ENCODE data around the gene PTGS2. TPM values are rescaled to one million over a fixed set of nuclear protein-coding genes. Genes with fewer than 3 reads are reported as not detected.
A peak's percentile ranks its signal among the peaks of the same experiment; 100 is the strongest.
"Not testable (repeated sequence)": the region's sequence is repeated elsewhere in the genome, so short reads cannot be mapped to it uniquely, and the experiment has no call there.

The PTGS2 gene
- polyA plus RNA-seq, 1 of the 3 experiments (the other 2 are of a cell fraction): 6.3 TPM

- H3K4me3 ChIP-seq (ENCODE audit: low read depth in 2 of 2, low read length in 1 of 2): no peak overlapping the region
- no peaks in the 10 kb centered on the region for H3K27me3 ChIP-seq (ENCODE audit: insufficient read depth)
- ChIA-PET POLR2A (no interaction called here), CTCF (no interaction called here)
- no peaks in the 10 kb centered on the region for H3K9me2 ChIP-seq
- 17% methylated on average over 2 of the region's 2 CpGs for WGBS (ENCODE audit: low lambda C conversion rate)
- no peak overlapping the region for H3K9ac ChIP-seq
- no peaks in the 10 kb centered on the region for H3K36me3 ChIP-seq (replicated peaks in 1 of 2; ENCODE audit: control insufficient read depth in 1 of 2, insufficient read depth in 2 of 2, low read length in 1 of 2)
- H2AFZ ChIP-seq (ENCODE audit: low read depth): no peak overlapping the region
- H3K79me2 ChIP-seq (ENCODE audit: insufficient read depth): no peaks in the 10 kb centered on the region
- DNase-seq: no peak
- no peak overlapping the region for H3K27ac ChIP-seq (ENCODE audit: low read depth in 2 of 2, low read length in 1 of 2)
- no peaks in the 10 kb centered on the region for H4K20me1 ChIP-seq (ENCODE audit: insufficient read depth)
- no peaks in the 10 kb centered on the region for H3F3A ChIP-seq (replicated peaks; ENCODE audit: insufficient read depth)
- TF ChIP-seq MXI1 (IDR thresholded peaks at IDR 0.05; ENCODE audit: low read depth, low read length) (no peak), NFIC (IDR thresholded peaks at IDR 0.05; ENCODE audit: borderline replicate concordance) (peak; percentile 34; the same call in 1 of the 2 replicates), GABPA (IDR thresholded peaks at IDR 0.05; ENCODE audit: low read depth) (no peak), RAD21 (IDR thresholded peaks at IDR 0.05; ENCODE audit: low read length) (no peak), GATA2 (CRISPR knock-in tag; IDR thresholded peaks at IDR 0.05) (no peak), CHD2 (IDR thresholded peaks at IDR 0.05; ENCODE audit: low read length, partially characterized antibody) (no peak), RXRA (IDR thresholded peaks at IDR 0.05; ENCODE audit: borderline replicate concordance, low read depth) (no peak), TCF12 (IDR thresholded peaks at IDR 0.05) (peak; percentile 26; the same call in 1 of the 2 replicates), USF1 (IDR thresholded peaks at IDR 0.05; ENCODE audit: borderline replicate concordance, low read depth) (no peak), USF2 (IDR thresholded peaks at IDR 0.05; ENCODE audit: borderline replicate concordance, low read depth, low read length) (no peak), CTCF (IDR thresholded peaks at IDR 0.05) (no peak), RFX5 (IDR thresholded peaks at IDR 0.05; ENCODE audit: low read length) (no peak), FOSL2 (IDR thresholded peaks at IDR 0.05; ENCODE audit: borderline replicate concordance, low read depth) (peak; percentile 70; the same call in 1 of the 2 replicates), PBX3 (IDR thresholded peaks at IDR 0.05) (peak; percentile 60), FOXM1 (IDR thresholded peaks at IDR 0.05; ENCODE audit: low read depth) (no peak), JUND (IDR thresholded peaks at IDR 0.05) (peak; percentile 74), YY1 (IDR thresholded peaks at IDR 0.05; ENCODE audit: low read depth) (no peak), ZBTB33 (IDR thresholded peaks at IDR 0.05; ENCODE audit: borderline replicate concordance, low read depth) (no peak), RCOR1 (IDR thresholded peaks at IDR 0.05; ENCODE audit: low read length) (no peak), TAF1 (IDR thresholded peaks at IDR 0.05; ENCODE audit: borderline replicate concordance, low read depth, low read length) (no peak)
- no peaks in the 10 kb centered on the region for H3K9me3 ChIP-seq
- H3K4me2 ChIP-seq: peak overlapping the region; percentile 41; the same call in 1 of the 2 replicates
- no peaks in the 10 kb centered on the region for H3K4me1 ChIP-seq (ENCODE audit: control insufficient read depth in 1 of 2, insufficient read depth in 2 of 2, low read depth in 1 of 2, low read length in 1 of 2)
These were observed 36.6 kb downstream of the PTGS2 start for GRCh38 chr1:186643614-186644013.

- CTCF ChIA-PET; H3K4me1 ChIP-seq (ENCODE audit: control insufficient read depth in 1 of 2, insufficient read depth in 2 of 2, low read depth in 1 of 2, low read length in 1 of 2); H3K9me3 ChIP-seq; POLR2A ChIA-PET; H2AFZ ChIP-seq (ENCODE audit: low read depth); H3K79me2 ChIP-seq (ENCODE audit: insufficient read depth); H3K27ac ChIP-seq (ENCODE audit: low read depth in 2 of 2, low read length in 1 of 2); H3F3A ChIP-seq (replicated peaks; ENCODE audit: insufficient read depth); H3K9ac ChIP-seq; H3K9me2 ChIP-seq; H3K27me3 ChIP-seq (ENCODE audit: insufficient read depth); H4K20me1 ChIP-seq (ENCODE audit: insufficient read depth); H3K36me3 ChIP-seq (replicated peaks in 1 of 2; ENCODE audit: control insufficient read depth in 1 of 2, insufficient read depth in 2 of 2, low read length in 1 of 2); DNase-seq: not testable (repeated sequence)
- Histone ChIP-seq H3K4me3 (ENCODE audit: low read depth in 2 of 2, low read length in 1 of 2) (peak overlapping the region; percentile 19 to 38; a peak in 3 of 4 replicates), H3K4me2 (peak overlapping the region; percentile 28; the same call in 1 of the 2 replicates)
- WGBS (ENCODE audit: low lambda C conversion rate): 28% methylated on average over 12 of the region's 16 CpGs
These were observed 42.7 kb downstream of the PTGS2 start for GRCh38 chr1:186637567-186637966.

Data from SK-N-SH (cell line).